ENCODE data around the gene SLC9A5. TPM values are rescaled to one million over a fixed set of nuclear protein-coding genes. Genes with fewer than 3 reads are reported as not detected.

Gene SLC9A5
- total RNA-seq, 1 donor from 2014 or later, result 1.3 TPM

DNA sequence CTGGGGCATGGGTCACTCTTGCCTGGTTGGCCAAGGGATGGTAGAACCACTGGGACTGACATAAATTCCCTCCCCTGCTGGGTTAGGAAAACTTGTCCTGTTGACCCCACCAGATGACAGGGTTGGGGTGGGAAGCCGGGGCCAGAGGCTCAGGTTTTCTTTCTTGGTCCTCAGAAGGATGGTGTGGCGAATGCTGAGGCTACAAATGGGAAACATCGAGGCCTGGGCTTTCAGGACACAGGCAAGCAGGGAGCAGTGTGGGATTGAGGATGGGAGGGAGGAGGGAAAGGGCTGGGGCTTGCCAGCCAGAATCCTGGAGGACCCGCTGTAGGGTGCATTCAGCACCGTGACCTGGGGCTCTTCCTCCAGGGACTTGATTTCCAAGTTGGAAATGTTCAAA is 16.1 kb downstream of the SLC9A5 start:
- H3K4me1 ChIP-seq, result peaks cover 7% of the 10 kb centered on the region
- H3K27ac ChIP-seq (replicated peaks), result no peak overlapping the region
- H3K9me3 ChIP-seq (replicated peaks), result no peaks in the 10 kb centered on the region
- TF ChIP-seq, protein P1, sequence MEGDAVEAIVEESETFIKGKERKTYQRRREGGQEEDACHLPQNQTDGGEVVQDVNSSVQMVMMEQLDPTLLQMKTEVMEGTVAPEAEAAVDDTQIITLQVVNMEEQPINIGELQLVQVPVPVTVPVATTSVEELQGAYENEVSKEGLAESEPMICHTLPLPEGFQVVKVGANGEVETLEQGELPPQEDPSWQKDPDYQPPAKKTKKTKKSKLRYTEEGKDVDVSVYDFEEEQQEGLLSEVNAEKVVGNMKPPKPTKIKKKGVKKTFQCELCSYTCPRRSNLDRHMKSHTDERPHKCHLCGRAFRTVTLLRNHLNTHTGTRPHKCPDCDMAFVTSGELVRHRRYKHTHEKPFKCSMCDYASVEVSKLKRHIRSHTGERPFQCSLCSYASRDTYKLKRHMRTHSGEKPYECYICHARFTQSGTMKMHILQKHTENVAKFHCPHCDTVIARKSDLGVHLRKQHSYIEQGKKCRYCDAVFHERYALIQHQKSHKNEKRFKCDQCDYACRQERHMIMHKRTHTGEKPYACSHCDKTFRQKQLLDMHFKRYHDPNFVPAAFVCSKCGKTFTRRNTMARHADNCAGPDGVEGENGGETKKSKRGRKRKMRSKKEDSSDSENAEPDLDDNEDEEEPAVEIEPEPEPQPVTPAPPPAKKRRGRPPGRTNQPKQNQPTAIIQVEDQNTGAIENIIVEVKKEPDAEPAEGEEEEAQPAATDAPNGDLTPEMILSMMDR (IDR thresholded peaks at IDR 0.05; ENCODE audit: borderline replicate concordance), result no peak
- peaks cover 5% of the 10 kb centered on the region for H3K27me3 ChIP-seq (ENCODE audit: low read depth)
- no peak overlapping the region for H3K4me3 ChIP-seq
- no peaks in the 10 kb centered on the region for H3K36me3 ChIP-seq
- intact Hi-C loops (cut with micrococcal nuclease), result no loop called here
- no peak for DNase-seq

- intact Hi-C loops (cut with micrococcal nuclease), result no loop called here
Measured at GRCh38 chr16:67265834-67266233, 17.1 kb downstream of the SLC9A5 start.

DNA sequence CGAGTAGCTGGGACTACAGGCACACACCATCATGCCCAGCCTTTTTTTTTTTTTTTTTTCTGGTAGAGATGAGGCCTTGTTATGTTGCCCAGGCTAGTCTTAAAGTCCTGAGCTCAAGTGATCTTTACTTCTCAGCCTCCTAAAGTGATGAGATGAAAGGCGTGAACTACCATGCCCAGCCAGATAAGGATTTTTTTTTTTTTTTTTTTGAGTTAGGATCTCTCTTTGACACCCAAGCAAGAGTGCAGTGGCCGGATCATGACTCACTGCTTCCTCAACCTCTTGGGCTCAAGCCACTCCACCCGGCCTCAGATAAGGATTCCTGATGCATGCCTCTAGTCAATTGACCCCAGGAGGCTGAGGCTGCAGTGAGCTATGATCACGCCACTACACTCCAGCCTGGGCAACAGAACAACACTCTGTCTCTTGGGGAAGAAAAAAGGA is 19.4 kb downstream of the SLC9A5 start:
- intact Hi-C loops (cut with micrococcal nuclease), result no loop called here
- H3K27me3 ChIP-seq (ENCODE audit: low read depth), result peaks cover 5% of the 10 kb centered on the region

More at GRCh38 chr16:67265834-67266233, 17.1 kb downstream of the SLC9A5 start:
- TF ChIP-seq, protein P1 (IDR thresholded peaks at IDR 0.05; ENCODE audit: borderline replicate concordance), result no peak
- Histone ChIP-seq H3K27me3 (ENCODE audit: low read depth) (peaks cover 5% of the 10 kb centered on the region), H3K9me3 (replicated peaks) (no peaks in the 10 kb centered on the region), H3K27ac (replicated peaks) (no peak overlapping the region), H3K4me3 (no peak overlapping the region), H3K36me3 (no peaks in the 10 kb centered on the region), H3K4me1 (peaks cover 2% of the 10 kb centered on the region)
- DNase-seq, result no peak

GRCh38 chr16:67269766-67270165 is 21.0 kb downstream of the SLC9A5 start:
- intact Hi-C loops (cut with micrococcal nuclease), result no loop called here
- no peak for DNase-seq
- TF ChIP-seq, protein P1 (IDR thresholded peaks at IDR 0.05; ENCODE audit: borderline replicate concordance), result no peak
- H3K36me3 ChIP-seq, result no peaks in the 10 kb centered on the region
- H3K4me3 ChIP-seq, result no peak overlapping the region
- H3K27ac ChIP-seq (replicated peaks), result no peak overlapping the region
- no peaks in the 10 kb centered on the region for H3K9me3 ChIP-seq (replicated peaks)
- peaks cover 5% of the 10 kb centered on the region for H3K27me3 ChIP-seq (ENCODE audit: low read depth)
- H3K4me1 ChIP-seq, result no peaks in the 10 kb centered on the region

More for the DNA sequence above, 19.4 kb downstream of the SLC9A5 start:
- no peaks in the 10 kb centered on the region for H3K4me1 ChIP-seq
- no peaks in the 10 kb centered on the region for H3K9me3 ChIP-seq (replicated peaks)
- peak; percentile 48 for DNase-seq
- no peaks in the 10 kb centered on the region for H3K36me3 ChIP-seq
- H3K27ac ChIP-seq (replicated peaks), result no peak overlapping the region
- TF ChIP-seq, protein P1 (IDR thresholded peaks at IDR 0.05; ENCODE audit: borderline replicate concordance), result no peak
- no peak overlapping the region for H3K4me3 ChIP-seq

GRCh38 chr16:67270931-67271338 is 22.2 kb downstream of the SLC9A5 start:
- no peak for DNase-seq
- TF ChIP-seq, protein P1 (IDR thresholded peaks at IDR 0.05; ENCODE audit: borderline replicate concordance), result no peak
- no peaks in the 10 kb centered on the region for H3K36me3 ChIP-seq
- peaks cover 5% of the 10 kb centered on the region for H3K27me3 ChIP-seq (ENCODE audit: low read depth)
- no peak overlapping the region for H3K27ac ChIP-seq (replicated peaks)
- H3K4me3 ChIP-seq, result no peak overlapping the region
- no peaks in the 10 kb centered on the region for H3K4me1 ChIP-seq
- no peaks in the 10 kb centered on the region for H3K9me3 ChIP-seq (replicated peaks)
- intact Hi-C loops (cut with micrococcal nuclease), result no loop called here

All from left ventricle myocardium inferior (tissue), 1 donor.